ACC112 (cell line): ENCODE measurements around the gene TOLLIP.

ENCODE experiments used
- H2AFZ ChIP-seq: fragments of 200-600 bp; sonication (generic); one replicate; pipeline ENCODE4 v1.6.0; 2017; ENCODE audit warnings: antibody characterized with exemption, low read length; ENCODE audit not compliant: unreplicated experiment
- H3K27ac ChIP-seq: fragments of 200-600 bp; sonication (generic); 2 replicates; pipeline ENCODE4 v1.5.1; 2014; ENCODE audit warnings: low read depth, mild to moderate bottlenecking, antibody characterized with exemption, low read length, moderate library complexity
- H3K27me3 ChIP-seq: fragments of 200-600 bp; sonication (generic); 2 replicates; pipeline ENCODE4 v1.6.1; 2014; ENCODE audit warnings: mild to moderate bottlenecking, antibody characterized with exemption, low read length, moderate library complexity, mixed read lengths; ENCODE audit not compliant: insufficient read depth
- H3K36me3 ChIP-seq: fragments of 200-600 bp; sonication (generic); 2 replicates; pipeline ENCODE4 v1.6.1; 2016; ENCODE audit warnings: mild to moderate bottlenecking, antibody characterized with exemption, low read length, moderate library complexity, mixed read lengths; ENCODE audit not compliant: insufficient read depth
- H3K4me1 ChIP-seq: fragments of 200-600 bp; sonication (generic); one replicate; pipeline ENCODE4 v1.6.1; 2016; ENCODE audit warnings: low read length, mixed read lengths; ENCODE audit not compliant: insufficient read depth, unreplicated experiment, control insufficient read depth
- H3K4me3 ChIP-seq: fragments of 200-600 bp; sonication (generic); 2 replicates; pipeline ENCODE4 v1.5.1; 2014; ENCODE audit warnings: mild to moderate bottlenecking, low read depth, low read length
- H3K79me2 ChIP-seq: fragments of 200-600 bp; sonication (generic); one replicate; pipeline ENCODE4 v1.6.0; 2016; ENCODE audit warnings: low read length; ENCODE audit not compliant: control insufficient read depth, unreplicated experiment, insufficient read depth

The TOLLIP gene

DNA sequence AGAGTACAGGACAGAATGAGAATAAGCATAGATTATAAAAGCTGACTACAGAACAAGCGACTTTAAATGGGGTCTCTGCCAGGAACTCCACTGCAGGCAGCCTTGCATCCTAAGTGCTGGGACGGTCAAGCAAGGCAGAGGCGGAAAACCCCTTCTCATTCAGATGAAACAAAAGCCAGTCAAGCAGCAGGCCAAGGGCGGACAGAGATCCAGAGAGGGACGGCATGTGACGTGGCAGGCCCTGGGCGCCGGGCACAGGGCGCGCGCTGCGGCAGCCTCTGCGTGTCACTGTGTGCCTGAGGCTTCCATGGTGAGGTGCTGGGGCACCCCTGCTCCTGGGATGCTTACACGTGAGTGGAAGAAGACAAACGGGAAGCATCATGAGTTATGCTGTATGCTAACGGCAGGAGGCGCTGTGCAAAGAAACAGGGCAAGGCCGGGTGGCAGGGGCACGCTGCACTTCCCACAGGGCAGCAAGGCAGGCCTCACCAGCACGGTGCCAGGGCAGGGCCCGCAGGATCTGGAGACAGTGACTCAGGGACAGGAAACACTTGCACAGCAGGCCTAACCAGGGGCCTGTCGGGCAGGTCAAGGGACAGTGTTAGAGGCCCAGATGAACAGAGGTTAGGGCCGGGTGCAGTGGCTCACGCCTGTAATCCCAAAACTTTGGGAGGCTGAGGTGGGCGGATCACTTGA lies 6.2 kb downstream of the TOLLIP start:
- H3K36me3 ChIP-seq = peaks cover 4% of the 10 kb centered on the region; the same call in 1 of the 2 replicates
- peaks cover 25% of the 10 kb centered on the region for H3K4me1 ChIP-seq
- H2AFZ ChIP-seq = no peak overlapping the region
- H3K27me3 ChIP-seq = no peaks in the 10 kb centered on the region
- H3K79me2 ChIP-seq = peaks cover 88% of the 10 kb centered on the region
- no peak overlapping the region for H3K27ac ChIP-seq
- H3K4me3 ChIP-seq = no peak overlapping the region

DNA sequence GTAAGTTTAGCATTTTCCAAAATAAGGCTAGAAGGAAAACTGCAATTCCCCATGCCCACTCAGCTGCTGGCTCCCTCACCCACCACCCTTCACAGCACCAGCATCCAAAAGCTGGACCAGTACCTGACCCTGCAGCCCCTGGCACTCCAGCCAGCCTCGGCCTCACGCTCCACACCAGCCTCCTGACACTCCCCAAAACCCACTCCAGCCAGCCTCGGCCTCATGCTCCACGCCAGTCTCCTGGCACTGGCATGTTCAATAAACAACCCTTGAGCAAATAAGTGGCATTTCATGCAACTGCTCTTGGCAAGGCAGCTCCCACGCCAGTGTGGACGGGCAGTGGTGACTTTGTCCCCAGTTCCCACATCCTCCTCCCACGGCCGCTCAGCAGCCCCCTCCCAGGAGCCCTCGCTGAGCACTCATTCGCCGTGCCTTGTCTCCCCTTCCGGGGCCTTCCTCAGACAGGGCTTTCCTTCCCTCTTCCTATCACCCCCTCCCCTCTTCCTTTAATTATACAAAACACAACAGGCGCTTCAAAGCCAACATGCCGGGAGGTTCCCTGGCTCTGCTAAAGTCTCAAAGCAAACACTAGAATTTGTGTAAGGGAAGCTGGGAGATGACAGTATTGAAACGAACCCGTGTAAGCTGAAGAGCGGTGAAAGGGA lies 6.8 kb downstream of the TOLLIP start:
- Histone ChIP-seq H3K27ac (no peak overlapping the region), H3K4me3 (no peak overlapping the region), H3K79me2 (peaks cover 88% of the 10 kb centered on the region), H2AFZ (no peak overlapping the region), H3K36me3 (peaks cover 4% of the 10 kb centered on the region; the same call in 1 of the 2 replicates), H3K4me1 (peaks cover 20% of the 10 kb centered on the region), H3K27me3 (no peaks in the 10 kb centered on the region)

DNA sequence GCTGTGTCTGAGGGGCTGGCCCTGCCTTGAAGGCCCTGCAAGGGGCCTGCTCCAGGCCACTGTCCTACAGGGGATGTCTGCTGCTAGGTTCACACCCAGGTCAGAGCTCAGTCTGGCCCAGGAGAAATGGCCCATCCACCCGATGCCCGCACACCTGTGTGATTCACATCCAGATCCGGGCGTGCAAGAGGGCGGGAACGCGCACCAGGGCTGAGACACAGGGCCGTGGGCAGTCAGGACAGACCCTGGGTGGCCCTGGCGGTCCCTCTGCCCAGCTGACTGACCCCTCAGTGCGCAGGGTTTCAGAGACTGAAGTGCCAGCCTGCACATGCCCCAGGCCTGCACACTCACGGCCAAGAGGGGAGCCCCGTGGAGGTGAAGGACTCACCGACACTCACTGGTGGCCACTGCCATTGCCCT lies 7.4 kb downstream of the TOLLIP start:
- no peak overlapping the region for H3K4me3 ChIP-seq
- no peak overlapping the region for H3K27ac ChIP-seq
- H3K27me3 ChIP-seq = no peaks in the 10 kb centered on the region
- H2AFZ ChIP-seq = no peak overlapping the region
- peaks cover 4% of the 10 kb centered on the region; the same call in 1 of the 2 replicates for H3K36me3 ChIP-seq
- peaks cover 20% of the 10 kb centered on the region for H3K4me1 ChIP-seq
- peaks cover 88% of the 10 kb centered on the region for H3K79me2 ChIP-seq

DNA sequence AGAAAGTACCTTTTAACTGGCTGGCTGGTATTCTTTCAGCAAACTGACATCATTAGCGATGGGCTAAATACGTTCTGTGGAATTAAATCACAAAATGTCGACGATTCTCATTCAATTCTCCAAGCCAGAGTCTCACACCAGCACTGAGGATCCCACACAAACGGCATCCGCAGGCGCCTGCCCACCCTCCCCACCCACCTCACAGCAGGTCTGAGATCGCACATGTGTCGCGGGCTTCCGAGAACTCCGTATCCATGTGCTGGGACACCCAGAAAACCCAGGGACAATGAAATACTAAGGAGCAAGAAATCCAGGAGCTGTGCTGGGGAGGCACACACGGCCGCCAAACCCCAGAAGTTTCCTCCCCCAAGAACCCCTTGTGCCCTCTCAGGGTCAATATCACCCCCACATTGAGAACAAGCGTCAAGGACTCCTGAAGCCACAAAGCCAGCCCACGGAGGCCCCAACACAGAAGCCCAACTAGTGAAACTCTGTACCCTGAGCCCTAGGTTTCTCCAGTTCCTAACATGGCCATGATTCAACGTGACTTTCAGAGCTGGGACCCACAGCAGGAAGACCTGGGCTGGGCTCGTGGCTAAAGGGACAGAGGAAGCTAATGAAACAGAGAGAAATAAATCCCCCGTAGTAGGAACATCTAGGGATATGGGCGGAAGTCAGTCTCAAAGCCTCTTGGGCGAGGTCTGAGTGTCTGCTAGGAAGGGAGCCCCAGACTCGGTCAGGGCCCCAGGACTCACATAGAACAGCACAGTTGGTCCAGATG lies 8.0 kb downstream of the TOLLIP start:
- Histone ChIP-seq H3K79me2 (peaks cover 84% of the 10 kb centered on the region), H3K27me3 (no peaks in the 10 kb centered on the region), H2AFZ (no peak overlapping the region), H3K4me1 (peaks cover 20% of the 10 kb centered on the region), H3K27ac (no peak overlapping the region), H3K4me3 (no peak overlapping the region), H3K36me3 (peaks cover 4% of the 10 kb centered on the region; the same call in 1 of the 2 replicates)

DNA sequence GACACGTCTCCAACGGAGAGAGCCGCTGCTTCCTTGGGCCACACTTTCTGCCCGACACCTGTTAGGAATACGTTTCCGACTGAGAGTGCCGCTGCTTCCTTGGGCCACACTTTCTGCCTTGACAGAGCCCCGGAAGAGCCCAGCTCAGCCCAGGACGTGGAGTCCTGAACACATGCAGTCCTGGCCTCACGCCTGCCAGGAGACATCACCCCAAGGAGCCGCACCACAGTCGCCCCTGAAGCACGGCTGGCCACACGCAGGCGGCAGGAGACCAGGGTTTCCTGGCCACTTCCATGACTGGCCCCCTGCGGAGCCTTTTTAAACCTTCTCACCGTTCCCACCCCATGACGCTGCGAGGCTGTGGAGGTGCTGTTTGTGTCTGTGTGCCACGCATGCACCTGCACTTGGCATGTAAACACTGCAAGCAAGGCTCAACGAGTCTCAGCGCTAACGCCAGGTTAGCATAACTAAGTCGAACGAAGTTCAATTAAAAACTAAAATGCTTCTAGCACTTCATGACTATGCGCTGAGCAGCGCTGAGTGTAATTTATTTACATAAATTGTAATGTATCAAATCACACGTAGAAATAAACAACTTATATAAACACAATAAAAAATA lies 8.8 kb downstream of the TOLLIP start:
- Histone ChIP-seq H3K79me2 (peaks cover 84% of the 10 kb centered on the region), H3K4me1 (peaks cover 20% of the 10 kb centered on the region), H3K36me3 (0 out of 2 replicates have a peak, but pooled peaks cover 4% of the 10 kb centered on the region), H3K4me3 (no peak overlapping the region), H3K27me3 (no peaks in the 10 kb centered on the region), H3K27ac (no peak overlapping the region), H2AFZ (no peak overlapping the region)

DNA sequence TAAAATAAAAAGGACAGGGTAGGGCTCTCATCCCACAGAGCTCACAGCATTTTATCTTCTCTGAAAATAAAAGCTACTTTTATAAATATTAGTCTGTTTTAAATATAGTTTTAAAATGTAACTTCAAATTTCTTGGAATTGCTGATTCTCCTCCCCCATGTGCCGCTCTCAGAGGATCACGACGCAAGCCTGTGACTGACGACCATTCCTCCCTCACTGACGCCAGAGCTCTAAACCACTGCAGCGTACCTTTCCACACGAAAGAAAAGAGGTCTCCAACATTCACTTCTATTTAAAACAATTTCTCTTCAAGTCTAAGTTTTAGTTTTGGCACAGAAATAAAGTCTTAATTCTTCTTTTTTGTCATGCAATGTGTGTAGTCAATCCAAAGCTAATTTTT lies 9.3 kb downstream of the TOLLIP start:
- Histone ChIP-seq H3K4me3 (no peak overlapping the region), H3K79me2 (peaks cover 83% of the 10 kb centered on the region), H3K4me1 (peaks cover 20% of the 10 kb centered on the region), H3K27ac (no peak overlapping the region), H3K27me3 (no peaks in the 10 kb centered on the region), H3K36me3 (peaks cover 4% of the 10 kb centered on the region; the same call in 1 of the 2 replicates), H2AFZ (no peak overlapping the region)

DNA sequence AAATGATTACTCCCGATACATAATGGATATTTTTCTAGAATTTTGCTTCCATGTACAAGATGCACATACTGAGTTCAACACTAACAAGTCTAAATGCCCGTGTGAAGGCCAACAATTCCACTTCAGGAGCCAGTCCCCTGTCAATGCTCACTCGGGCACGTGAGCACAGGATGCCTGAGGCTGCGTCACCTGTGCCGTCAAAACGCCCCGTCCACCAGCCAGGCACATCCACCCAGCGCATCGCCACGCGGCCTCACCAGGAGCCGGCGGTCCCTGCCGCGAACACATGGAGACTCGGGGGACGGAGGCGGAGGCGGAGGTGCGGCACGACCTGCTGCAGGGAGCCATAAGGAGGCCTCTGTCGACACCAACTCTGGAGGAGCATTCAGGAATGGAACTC lies 9.8 kb downstream of the TOLLIP start:
- Histone ChIP-seq H3K4me3 (no peak overlapping the region), H3K79me2 (peaks cover 78% of the 10 kb centered on the region), H3K27ac (no peak overlapping the region), H3K27me3 (no peaks in the 10 kb centered on the region), H2AFZ (no peak overlapping the region), H3K4me1 (peaks cover 17% of the 10 kb centered on the region), H3K36me3 (peaks cover 3% of the 10 kb centered on the region; the same call in 1 of the 2 replicates)

DNA sequence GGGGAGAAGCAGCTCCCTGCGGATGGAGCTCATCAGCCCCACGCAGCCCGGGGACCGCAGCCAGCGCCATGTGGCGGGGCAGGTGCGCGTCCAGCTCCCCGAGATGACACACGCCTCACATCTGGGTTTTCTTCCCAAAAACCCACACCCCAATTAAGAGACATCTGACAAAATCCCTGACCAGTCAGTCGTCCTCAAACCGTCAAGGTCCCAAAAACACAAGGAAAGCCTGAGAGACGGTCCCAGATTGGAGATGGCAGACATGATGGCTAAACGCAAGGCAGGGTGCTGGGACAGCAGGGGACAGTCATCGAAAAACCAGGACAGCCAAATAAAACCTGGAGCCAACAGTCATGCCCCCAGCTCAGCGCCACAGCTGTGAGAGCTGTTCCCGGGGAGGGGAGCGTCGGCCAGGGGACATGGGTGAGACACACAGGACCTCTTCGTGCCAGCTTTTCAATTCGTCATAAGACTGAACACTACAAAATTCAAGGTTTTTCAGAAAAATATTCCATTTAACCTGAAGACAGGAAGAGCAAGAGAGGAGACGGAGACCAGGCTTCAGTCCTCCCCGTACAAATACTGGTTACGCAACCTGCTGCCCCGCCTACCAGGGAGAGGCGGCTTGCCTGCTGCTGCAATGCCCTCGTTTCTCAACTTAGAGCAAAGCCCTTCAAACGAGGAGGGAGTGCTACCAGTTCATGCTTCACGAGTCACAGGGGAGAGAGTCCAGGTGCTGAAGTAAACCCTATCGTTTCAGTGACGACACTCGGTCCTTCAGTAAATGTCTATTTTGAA lies 10.5 kb downstream of the TOLLIP start:
- H3K79me2 ChIP-seq = peaks cover 72% of the 10 kb centered on the region
- no peak overlapping the region for H2AFZ ChIP-seq
- H3K27me3 ChIP-seq = no peaks in the 10 kb centered on the region
- no peak overlapping the region for H3K4me3 ChIP-seq
- H3K27ac ChIP-seq = no peak overlapping the region
- H3K4me1 ChIP-seq = peaks cover 10% of the 10 kb centered on the region
- H3K36me3 ChIP-seq = peaks cover 3% of the 10 kb centered on the region; the same call in 1 of the 2 replicates

DNA sequence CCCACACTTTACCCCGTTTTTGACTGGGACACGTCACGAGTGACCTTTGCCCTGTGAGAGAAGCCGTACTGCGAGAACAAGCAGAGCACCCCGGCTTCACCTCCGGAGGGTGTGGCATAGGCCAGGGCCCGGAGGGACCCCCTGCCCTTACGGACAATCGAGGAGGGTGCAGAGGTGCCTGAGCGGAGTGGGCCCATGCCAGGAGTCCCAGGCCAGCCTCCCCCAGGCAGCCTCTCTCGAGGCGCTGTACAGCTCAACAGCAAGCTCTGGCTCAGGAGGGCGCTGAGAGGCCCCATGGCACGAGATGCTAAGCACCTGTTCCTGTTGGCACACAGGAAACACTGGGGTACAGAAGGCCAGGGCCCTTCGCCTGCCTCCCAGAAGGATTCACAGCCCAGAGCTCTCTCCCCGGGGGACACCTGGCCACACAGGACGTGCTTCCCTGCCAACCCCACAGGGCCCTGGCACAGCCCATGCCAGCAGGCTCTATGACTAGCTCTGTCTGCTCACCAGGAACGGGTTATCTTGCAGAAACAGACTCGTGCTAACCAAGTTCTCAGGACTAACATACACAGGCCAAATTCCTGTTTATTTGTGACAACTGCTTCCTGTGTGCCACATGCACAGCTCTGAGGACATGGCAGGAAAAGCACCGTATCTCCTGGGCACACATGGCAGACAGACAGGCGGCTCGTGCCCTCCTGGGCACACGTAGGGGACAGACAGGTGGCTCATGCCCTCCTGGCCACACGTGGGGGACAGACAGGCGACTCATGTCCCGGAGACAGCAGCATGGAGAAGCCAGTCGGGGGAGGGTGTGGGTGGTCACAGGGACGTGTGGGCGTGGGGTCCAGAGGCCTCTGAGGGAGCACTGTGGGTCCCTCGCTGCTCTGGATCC lies 11.6 kb downstream of the TOLLIP start:
- H2AFZ ChIP-seq = no peak overlapping the region
- H3K27ac ChIP-seq = no peak overlapping the region
- no peak overlapping the region for H3K4me3 ChIP-seq
- H3K36me3 ChIP-seq = peaks cover 3% of the 10 kb centered on the region; the same call in 1 of the 2 replicates
- H3K79me2 ChIP-seq = peaks cover 69% of the 10 kb centered on the region
- H3K4me1 ChIP-seq = peaks cover 10% of the 10 kb centered on the region
- no peaks in the 10 kb centered on the region for H3K27me3 ChIP-seq
